Measurements from ENCODE around the gene PTP4A2. TPM values are rescaled to one million over a fixed set of nuclear protein-coding genes. Genes with fewer than 3 reads are reported as not detected.

Gene PTP4A2
- total and polyA plus RNA-seq, 2 of the 8 experiments (the other 6 are each of a cell fraction or from before 2014, with no cell fraction given), result 87.4 to 214 TPM

DNA sequence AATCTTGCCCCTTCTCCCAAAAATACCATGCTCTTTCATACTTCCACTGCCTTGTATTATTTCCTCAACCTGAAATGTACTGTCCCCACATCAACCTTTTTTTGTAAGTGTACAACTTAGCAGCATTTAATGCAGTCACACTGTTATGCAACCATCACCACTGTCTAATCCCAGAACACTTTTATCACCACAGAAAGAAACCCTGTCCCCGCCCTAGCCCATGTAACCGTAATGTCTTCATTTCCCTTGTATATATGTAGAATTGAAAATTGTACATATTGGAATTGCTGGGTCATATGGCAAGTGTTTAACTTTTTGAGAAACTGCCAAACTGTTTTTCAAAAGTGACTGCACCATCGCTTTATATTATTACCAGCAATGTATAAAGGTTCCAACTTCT lies 37.4 kb downstream of the PTP4A2 start:
- Histone ChIP-seq H3K14ac (ENCODE audit: insufficient read length) (no peak overlapping the region), H3K9ac (replicated peaks in 1 of 4; ENCODE audit: extremely low read depth in 1 of 4, low read depth in 3 of 4, low read length in 3 of 4) (no peak overlapping the region), H4K8ac (ENCODE audit: extremely low read depth, insufficient read depth, low read length) (no peak overlapping the region), H3K27me3 (replicated peaks in 1 of 4; ENCODE audit: control insufficient read depth in 3 of 4, extremely low read depth in 1 of 4, insufficient read depth in 3 of 4, low read length in 3 of 4) (no peaks in the 10 kb centered on the region), H4K5ac (ENCODE audit: insufficient read length, low read depth, low read length) (no peak overlapping the region), H3K27ac (ENCODE audit: low read depth, low read length) (no peak overlapping the region), H2BK5ac (ENCODE audit: low read depth, low read length) (no peak overlapping the region), H3K79me1 (ENCODE audit: low read depth, low read length) (no peaks in the 10 kb centered on the region), H2AFZ (ENCODE audit: low read length) (no peak overlapping the region), H3K56ac (replicated peaks; ENCODE audit: insufficient read length, low read depth, low read length) (no peak overlapping the region), H2BK20ac (ENCODE audit: low read length) (no peak overlapping the region), H2AK5ac (ENCODE audit: low read depth, low read length) (no peak overlapping the region), H3K23me2 (ENCODE audit: low read depth, low read length) (no peaks in the 10 kb centered on the region), H3K18ac (ENCODE audit: extremely low read depth, low read length) (no peak overlapping the region), H3K4ac (replicated peaks; ENCODE audit: insufficient read length, low read depth, low read length) (no peak overlapping the region), H3K36me3 (ENCODE audit: control insufficient read depth in 2 of 4, insufficient read depth in 4 of 4, low read length in 3 of 4) (no peaks in the 10 kb centered on the region), H2BK12ac (ENCODE audit: low read depth, low read length) (no peak overlapping the region), H3K4me3 (ENCODE audit: extremely low read depth in 1 of 4, insufficient read depth in 2 of 4, low read depth in 3 of 4, low read length in 4 of 4) (no peak overlapping the region), H3K23ac (ENCODE audit: insufficient read length) (no peak overlapping the region), H3K4me1 (replicated peaks in 1 of 4; ENCODE audit: control insufficient read depth in 3 of 4, insufficient read depth in 4 of 4, low read length in 3 of 4) (no peaks in the 10 kb centered on the region), H2BK120ac (replicated peaks; ENCODE audit: low read depth, low read length) (no peak overlapping the region), H4K91ac (replicated peaks; ENCODE audit: insufficient read length, low read length) (no peak overlapping the region), H3K9me3 (ENCODE audit: insufficient read depth in 2 of 2, low read depth in 1 of 2, low read length in 1 of 2) (no peaks in the 10 kb centered on the region), H2BK15ac (ENCODE audit: low read length) (no peak overlapping the region), H3K79me2 (ENCODE audit: control insufficient read depth in 1 of 2, insufficient read depth in 2 of 2, low read length in 2 of 2) (no peaks in the 10 kb centered on the region), H4K20me1 (replicated peaks in 1 of 2; ENCODE audit: control insufficient read depth in 1 of 2, insufficient read depth in 2 of 2, low read length in 2 of 2) (no peaks in the 10 kb centered on the region), H3K4me2 (ENCODE audit: insufficient read depth in 1 of 2, low read depth in 2 of 2, low read length in 2 of 2) (no peak overlapping the region)
- WGBS, 2 experiments (ENCODE audit: extremely low coverage in 1 of 2, insufficient coverage in 1 of 2, insufficient read length in 1 of 2, insufficient replicate concordance in 2 of 2, low coverage in 1 of 2, low lambda C conversion rate in 2 of 2, missing lambda C conversion rate in 1 of 2), result 89% methylated on average over 3 of the region's 3 CpGs; no CpG with 5 or more reads in 1 of the 2 experiments
- FAIRE-seq (no peak), DNase-seq (ENCODE audit: low read depth in 1 of 2, low spot score in 2 of 2) (no peak)
- CTCF ChIA-PET (ENCODE audit: partially characterized antibody), result interaction anchor here (1.3 kb wide), 1 partner anchor 13 kb away, joined by 3 read pairs; no protein-coding TSS in a partner anchor
- POLR2A ChIA-PET (ENCODE audit: partially characterized antibody), result no interaction called here
- no peak for TF ChIP-seq RBBP5 (IDR thresholded peaks at IDR 0.05; ENCODE audit: borderline replicate concordance, low read depth, low read length)
- no peak for TF ChIP-seq BCL11A (IDR thresholded peaks at IDR 0.05; ENCODE audit: low read depth in 2 of 2, low read length in 2 of 2)
- no peak for TF ChIP-seq BRCA1 (IDR thresholded peaks at IDR 0.05; ENCODE audit: low read depth, low read length)
- no peak for TF ChIP-seq TCF12 (IDR thresholded peaks at IDR 0.05; ENCODE audit: low read depth, low read length)
- TF ChIP-seq CHD1 (IDR thresholded peaks at IDR 0.05; ENCODE audit: low read depth, low read length), result no peak
- no peak for TF ChIP-seq SP4 (IDR thresholded peaks at IDR 0.05; ENCODE audit: low read length)
- TF ChIP-seq ATF2 (IDR thresholded peaks at IDR 0.05; ENCODE audit: low read length), result no peak
- no peak for TF ChIP-seq NANOG (IDR thresholded peaks at IDR 0.05; ENCODE audit: insufficient read depth, low read depth, low read length, poor library complexity, severe bottlenecking)
- TF ChIP-seq ASH2L (IDR thresholded peaks at IDR 0.05; ENCODE audit: low read length), result no peak
- no peak for TF ChIP-seq SUZ12 (IDR thresholded peaks at IDR 0.05; ENCODE audit: low read length)
- no peak for TF ChIP-seq JUN (IDR thresholded peaks at IDR 0.05; ENCODE audit: low read depth, low read length)
- TF ChIP-seq CBX8 (IDR thresholded peaks at IDR 0.05; ENCODE audit: borderline replicate concordance, low read depth, low read length), result no peak
- no peak for TF ChIP-seq CBX5 (IDR thresholded peaks at IDR 0.05; ENCODE audit: low read depth, low read length)
- TF ChIP-seq PHF8 (conservative IDR thresholded peaks at IDR 0.05; ENCODE audit: low read depth, low read length), result no peak
